Endothelial cell (in vitro differentiated cells): ENCODE results near the gene SH2D6. TPM values are rescaled to one million over a fixed set of nuclear protein-coding genes. Genes with fewer than 3 reads are reported as not detected.

Experiments
- DNase-seq: peaks from one replicate; pipeline ENCODE4 v3.0.0; 2021; ENCODE audit warnings: low spot score
- H3K27ac Mint-ChIP-seq: one replicate; pipeline ENCODE4 v1.8.0; 2021; ENCODE audit warnings: mixed read lengths, inconsistent platforms; ENCODE audit not compliant: unreplicated experiment
- H3K27me3 Mint-ChIP-seq: one replicate; pipeline ENCODE4 v1.8.0; 2021; ENCODE audit warnings: mild to moderate bottlenecking, moderate library complexity, mixed read lengths, inconsistent platforms; ENCODE audit not compliant: unreplicated experiment
- H3K36me3 Mint-ChIP-seq: one replicate; pipeline ENCODE4 v1.8.0; 2021; ENCODE audit warnings: mild to moderate bottlenecking, low read depth, mixed read lengths, inconsistent platforms; ENCODE audit not compliant: unreplicated experiment
- H3K4me1 Mint-ChIP-seq: one replicate; pipeline ENCODE4 v1.8.0; 2021; ENCODE audit warnings: mild to moderate bottlenecking, mixed read lengths, inconsistent platforms; ENCODE audit not compliant: unreplicated experiment
- H3K4me3 Mint-ChIP-seq: one replicate; pipeline ENCODE4 v1.8.0; 2021; ENCODE audit warnings: mild to moderate bottlenecking, mixed read lengths, inconsistent platforms; ENCODE audit not compliant: unreplicated experiment
- H3K9me3 Mint-ChIP-seq: one replicate; pipeline ENCODE4 v1.8.0; 2021; ENCODE audit warnings: mixed read lengths, inconsistent platforms; ENCODE audit not compliant: unreplicated experiment
- total RNA-seq: library from RNA; stranded (reverse); fragmentation: NEBNext Ultra II Directional; extraction: Animal tissue kit (Norgen Biotek cat#: 25700); gene quantifications from one replicate; pipeline ENCODE4 v1.2.1, GENCODE V29; 2021; ENCODE audit not compliant: unreplicated experiment
- TF ChIP-seq, protein P1 (sequence below): fragments of 200-600 bp; sonication (generic); IDR thresholded peaks from one replicate; pipeline ENCODE4 v1.5.0; 2021; ENCODE audit warnings: antibody characterized with exemption; ENCODE audit not compliant: unreplicated experiment

SH2D6 gene
- total RNA-seq, 1 donor from 2014 or later = 0.33 TPM

- Mint-ChIP-seq H3K27me3 (peaks cover 8% of the 10 kb centered on the region), H3K27ac (no peak overlapping the region), H3K4me3 (no peak overlapping the region), H3K4me1 (peaks cover 8% of the 10 kb centered on the region), H3K9me3 (no peaks in the 10 kb centered on the region), H3K36me3 (no peaks in the 10 kb centered on the region)
- no peak for DNase-seq
- TF ChIP-seq, protein P1, sequence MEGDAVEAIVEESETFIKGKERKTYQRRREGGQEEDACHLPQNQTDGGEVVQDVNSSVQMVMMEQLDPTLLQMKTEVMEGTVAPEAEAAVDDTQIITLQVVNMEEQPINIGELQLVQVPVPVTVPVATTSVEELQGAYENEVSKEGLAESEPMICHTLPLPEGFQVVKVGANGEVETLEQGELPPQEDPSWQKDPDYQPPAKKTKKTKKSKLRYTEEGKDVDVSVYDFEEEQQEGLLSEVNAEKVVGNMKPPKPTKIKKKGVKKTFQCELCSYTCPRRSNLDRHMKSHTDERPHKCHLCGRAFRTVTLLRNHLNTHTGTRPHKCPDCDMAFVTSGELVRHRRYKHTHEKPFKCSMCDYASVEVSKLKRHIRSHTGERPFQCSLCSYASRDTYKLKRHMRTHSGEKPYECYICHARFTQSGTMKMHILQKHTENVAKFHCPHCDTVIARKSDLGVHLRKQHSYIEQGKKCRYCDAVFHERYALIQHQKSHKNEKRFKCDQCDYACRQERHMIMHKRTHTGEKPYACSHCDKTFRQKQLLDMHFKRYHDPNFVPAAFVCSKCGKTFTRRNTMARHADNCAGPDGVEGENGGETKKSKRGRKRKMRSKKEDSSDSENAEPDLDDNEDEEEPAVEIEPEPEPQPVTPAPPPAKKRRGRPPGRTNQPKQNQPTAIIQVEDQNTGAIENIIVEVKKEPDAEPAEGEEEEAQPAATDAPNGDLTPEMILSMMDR = no peak
Measured at GRCh38 chr2:85440729-85441128, 22.2 kb downstream of the SH2D6 start.

- H3K4me3 Mint-ChIP-seq = no peak overlapping the region
- no peak overlapping the region for H3K27ac Mint-ChIP-seq
- TF ChIP-seq, protein P1 = no peak
Measured at GRCh38 chr2:85441864-85442263, 23.4 kb downstream of the SH2D6 start.

DNA sequence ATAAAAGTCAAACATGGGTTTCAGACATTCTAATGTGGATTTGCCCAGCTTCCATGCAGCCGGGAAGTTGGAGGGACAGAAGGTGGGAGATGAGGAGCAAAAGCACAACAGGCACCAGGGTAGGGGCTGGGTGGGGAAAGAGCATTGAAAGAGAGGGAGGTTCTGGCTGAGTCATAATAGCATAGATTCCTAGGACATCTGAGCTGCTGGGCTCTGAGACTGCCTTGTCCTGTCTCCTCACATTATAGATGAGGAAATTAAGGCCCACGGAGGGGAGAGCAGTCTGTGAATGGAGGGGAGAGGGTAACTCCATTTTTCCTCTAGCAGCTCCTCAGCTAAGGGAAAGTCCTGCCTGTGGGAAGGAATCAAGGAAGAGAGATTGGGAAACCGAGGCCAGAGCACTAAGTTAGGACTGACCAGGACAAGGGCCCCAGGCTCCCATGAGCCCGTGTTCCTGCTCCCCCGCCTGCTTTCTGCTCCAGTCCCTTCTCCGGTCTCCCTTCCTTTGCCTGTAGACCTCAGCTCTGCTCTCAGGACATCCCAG lies 26.2 kb downstream of the SH2D6 start:
- no peak for DNase-seq
- Mint-ChIP-seq H3K9me3 (no peaks in the 10 kb centered on the region), H3K27me3 (peaks cover 4% of the 10 kb centered on the region), H3K4me1 (peaks cover 4% of the 10 kb centered on the region), H3K27ac (no peak overlapping the region), H3K4me3 (no peak overlapping the region), H3K36me3 (no peaks in the 10 kb centered on the region)
- TF ChIP-seq, protein P1 = no peak

More at GRCh38 chr2:85441864-85442263, 23.4 kb downstream of the SH2D6 start:
- peaks cover 12% of the 10 kb centered on the region for H3K4me1 Mint-ChIP-seq
- no peaks in the 10 kb centered on the region for H3K36me3 Mint-ChIP-seq
- no peak for DNase-seq
- no peaks in the 10 kb centered on the region for H3K9me3 Mint-ChIP-seq
- H3K27me3 Mint-ChIP-seq = peaks cover 8% of the 10 kb centered on the region

DNA sequence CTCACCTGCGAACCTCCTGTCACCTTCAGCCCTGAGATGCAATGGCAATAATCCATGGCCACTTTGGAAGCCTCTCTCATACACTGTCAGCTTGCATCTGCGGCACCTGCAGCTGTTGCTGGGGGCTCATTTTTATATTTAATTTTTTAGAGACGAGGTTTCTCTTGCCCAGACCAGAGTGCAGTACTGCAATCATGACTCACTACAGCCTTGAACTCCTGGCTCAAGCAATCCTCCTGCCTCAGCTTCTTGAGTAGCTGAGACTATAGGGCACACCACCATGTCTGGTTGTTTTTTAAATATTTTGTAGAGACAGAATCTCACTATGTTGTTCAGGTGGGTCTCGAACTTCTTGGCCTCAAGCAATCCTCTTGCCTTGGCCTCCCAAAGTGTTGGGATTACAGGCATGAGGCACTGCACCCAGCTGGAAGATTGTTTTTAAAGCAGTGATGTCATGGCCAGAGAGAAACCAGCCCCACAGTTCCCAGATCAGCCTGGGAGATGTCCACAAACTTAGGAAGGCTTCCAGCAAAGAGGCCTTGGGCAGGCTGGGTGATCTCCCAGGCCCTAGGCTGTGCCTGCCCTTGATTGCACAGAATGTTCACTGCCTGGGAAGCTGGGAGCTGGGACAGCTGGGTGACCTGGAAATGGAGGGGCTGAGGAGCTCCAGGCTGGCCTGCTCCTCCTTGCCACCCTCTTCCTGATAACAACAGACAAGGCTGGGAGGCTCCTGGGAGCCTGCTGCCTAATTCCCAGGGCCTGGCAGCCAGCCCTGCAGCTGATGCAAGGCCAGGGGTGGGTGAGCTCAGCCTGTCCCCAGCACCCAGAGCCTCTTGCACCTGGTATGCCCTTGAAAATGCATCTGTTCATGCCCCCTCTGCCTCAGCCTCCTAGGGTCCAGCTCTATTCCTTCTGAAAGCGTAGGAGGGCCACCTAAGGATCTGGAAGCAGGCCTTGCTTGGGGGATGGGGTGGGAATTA lies 27.1 kb downstream of the SH2D6 start:
- no peaks in the 10 kb centered on the region for H3K36me3 Mint-ChIP-seq
- H3K27ac Mint-ChIP-seq = no peak overlapping the region

More for the DNA sequence above, 27.1 kb downstream of the SH2D6 start:
- Mint-ChIP-seq H3K4me1 (peaks cover 4% of the 10 kb centered on the region), H3K9me3 (no peaks in the 10 kb centered on the region), H3K27me3 (peaks cover 4% of the 10 kb centered on the region), H3K4me3 (no peak overlapping the region)
- TF ChIP-seq, protein P1 = no peak
- DNase-seq = no peak
